ENCODE measurements around the gene ALMS1. TPM values are rescaled to one million over a fixed set of nuclear protein-coding genes. Genes with fewer than 3 reads are reported as not detected.
"Not testable (repeated sequence)": the region's sequence is repeated elsewhere in the genome, so short reads cannot be mapped to it uniquely, and the experiment has no call there.

ALMS1 gene
- polyA plus RNA-seq, 3 donors, result 0.55 to 5.2 (median 0.64) TPM

DNA sequence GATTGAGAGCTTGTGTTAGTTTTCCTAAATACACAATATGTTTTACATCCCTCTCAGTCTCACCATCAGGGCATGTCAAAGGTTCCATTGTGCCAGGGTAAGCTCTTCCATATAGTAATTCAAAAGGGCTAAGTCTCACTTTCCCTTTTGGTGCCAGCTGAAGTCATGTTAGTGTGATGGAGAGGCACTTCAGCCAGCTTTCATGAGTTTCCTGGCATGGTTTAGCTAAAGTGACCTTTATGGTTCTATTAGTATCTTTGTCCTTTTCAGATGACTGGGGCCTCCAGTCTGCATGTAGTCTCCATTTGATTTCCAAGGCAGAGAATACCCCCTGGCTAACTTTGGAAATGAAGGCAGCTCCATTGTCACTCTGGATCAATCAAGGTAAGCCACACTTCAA lies 229.4 kb downstream of the ALMS1 start:
- H3K4me1 ChIP-seq (ENCODE audit: control insufficient read depth in 1 of 2, insufficient read depth in 2 of 2, low read length in 2 of 2), result no peaks in the 10 kb centered on the region
- Mint-ChIP-seq H3K4me1 (no peaks in the 10 kb centered on the region), H3K9me3 (peaks cover 0 to 1% (median 0%) of the 10 kb centered on the region in 7 donors), H3K36me3 (no peaks in the 10 kb centered on the region), H3K4me3 (no peak overlapping the region), H3K27ac (no peak overlapping the region), H3K27me3 (ENCODE audit: low read depth in 3 of 3) (peaks cover 0 to 9% (median 2%) of the 10 kb centered on the region in 3 donors)
- no peak overlapping the region for H3K4me3 ChIP-seq (replicated peaks in 1 of 3; ENCODE audit: low read depth in 2 of 3, low read length in 3 of 3)
- H3K4me2 ChIP-seq (replicated peaks; ENCODE audit: extremely low read depth, low read length, poor library complexity, severe bottlenecking), result no peak overlapping the region
- intact Hi-C loops (cut with micrococcal nuclease), result no loop called here
- H3K79me2 ChIP-seq (ENCODE audit: insufficient read depth, low read length), result no peaks in the 10 kb centered on the region
- no peak overlapping the region for H3K9ac ChIP-seq (ENCODE audit: insufficient read depth, low read length, poor library complexity, severe bottlenecking)
- TF ChIP-seq, protein P1, sequence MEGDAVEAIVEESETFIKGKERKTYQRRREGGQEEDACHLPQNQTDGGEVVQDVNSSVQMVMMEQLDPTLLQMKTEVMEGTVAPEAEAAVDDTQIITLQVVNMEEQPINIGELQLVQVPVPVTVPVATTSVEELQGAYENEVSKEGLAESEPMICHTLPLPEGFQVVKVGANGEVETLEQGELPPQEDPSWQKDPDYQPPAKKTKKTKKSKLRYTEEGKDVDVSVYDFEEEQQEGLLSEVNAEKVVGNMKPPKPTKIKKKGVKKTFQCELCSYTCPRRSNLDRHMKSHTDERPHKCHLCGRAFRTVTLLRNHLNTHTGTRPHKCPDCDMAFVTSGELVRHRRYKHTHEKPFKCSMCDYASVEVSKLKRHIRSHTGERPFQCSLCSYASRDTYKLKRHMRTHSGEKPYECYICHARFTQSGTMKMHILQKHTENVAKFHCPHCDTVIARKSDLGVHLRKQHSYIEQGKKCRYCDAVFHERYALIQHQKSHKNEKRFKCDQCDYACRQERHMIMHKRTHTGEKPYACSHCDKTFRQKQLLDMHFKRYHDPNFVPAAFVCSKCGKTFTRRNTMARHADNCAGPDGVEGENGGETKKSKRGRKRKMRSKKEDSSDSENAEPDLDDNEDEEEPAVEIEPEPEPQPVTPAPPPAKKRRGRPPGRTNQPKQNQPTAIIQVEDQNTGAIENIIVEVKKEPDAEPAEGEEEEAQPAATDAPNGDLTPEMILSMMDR (IDR thresholded peaks at IDR 0.05), result no peak
- no peaks in the 10 kb centered on the region for H3K36me3 ChIP-seq (replicated peaks in 1 of 2; ENCODE audit: control insufficient read depth in 1 of 2, insufficient read depth in 2 of 2, low read length in 2 of 2)
- no peaks in the 10 kb centered on the region for H4K20me1 ChIP-seq (ENCODE audit: insufficient read depth, low read length)
- no peak for DNase-seq
- no peaks in the 10 kb centered on the region for H3K9me3 ChIP-seq (replicated peaks in 1 of 2; ENCODE audit: control insufficient read depth in 1 of 2, insufficient read depth in 1 of 2, low read length in 2 of 2)
- no peak overlapping the region for H2AFZ ChIP-seq (ENCODE audit: insufficient read depth, low read depth, low read length, poor library complexity, severe bottlenecking)
- H3K27ac ChIP-seq (ENCODE audit: low read depth in 1 of 2, low read length in 2 of 2), result no peak overlapping the region
- no peaks in the 10 kb centered on the region for H3K27me3 ChIP-seq (ENCODE audit: control insufficient read depth in 2 of 2, insufficient read depth in 2 of 2, low read length in 2 of 2)

DNA sequence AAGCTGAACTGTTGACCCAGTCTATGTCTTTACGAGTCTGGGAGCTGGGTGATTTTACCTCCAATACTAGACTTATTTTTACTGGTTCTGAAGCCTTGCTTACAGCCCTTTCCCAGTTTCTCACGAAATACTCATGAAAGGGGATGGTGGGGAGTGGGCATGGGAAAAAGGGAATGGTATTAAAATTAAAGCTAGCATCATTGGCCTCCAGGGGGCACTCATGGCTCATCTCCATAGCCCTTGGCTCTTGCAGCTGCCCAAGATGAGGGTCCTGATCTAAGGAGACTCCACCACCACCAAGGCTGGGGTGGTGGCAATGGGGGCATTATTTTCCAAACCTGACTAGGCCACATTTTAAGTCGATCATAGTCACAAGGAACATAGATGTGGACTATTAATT lies 234.3 kb downstream of the ALMS1 start:
- H3K36me3 Mint-ChIP-seq; H3K79me2 ChIP-seq (ENCODE audit: insufficient read depth, low read length); H3K4me1 ChIP-seq (ENCODE audit: control insufficient read depth in 1 of 2, insufficient read depth in 2 of 2, low read length in 2 of 2); H3K4me2 ChIP-seq (replicated peaks; ENCODE audit: extremely low read depth, low read length, poor library complexity, severe bottlenecking); H3K4me3 ChIP-seq (replicated peaks in 1 of 3; ENCODE audit: low read depth in 2 of 3, low read length in 3 of 3); H3K9me3 Mint-ChIP-seq; H3K4me1 Mint-ChIP-seq; H3K27ac ChIP-seq (ENCODE audit: low read depth in 1 of 2, low read length in 2 of 2); H3K9ac ChIP-seq (ENCODE audit: insufficient read depth, low read length, poor library complexity, severe bottlenecking); H3K36me3 ChIP-seq (replicated peaks in 1 of 2; ENCODE audit: control insufficient read depth in 1 of 2, insufficient read depth in 2 of 2, low read length in 2 of 2); H3K27ac Mint-ChIP-seq; H3K9me3 ChIP-seq (replicated peaks in 1 of 2; ENCODE audit: control insufficient read depth in 1 of 2, insufficient read depth in 1 of 2, low read length in 2 of 2); H2AFZ ChIP-seq (ENCODE audit: insufficient read depth, low read depth, low read length, poor library complexity, severe bottlenecking); H3K4me3 Mint-ChIP-seq; H3K27me3 Mint-ChIP-seq (ENCODE audit: low read depth in 3 of 3); DNase-seq; H3K27me3 ChIP-seq (ENCODE audit: control insufficient read depth in 2 of 2, insufficient read depth in 2 of 2, low read length in 2 of 2); H4K20me1 ChIP-seq (ENCODE audit: insufficient read depth, low read length); intact Hi-C loops (cut with micrococcal nuclease): not testable (repeated sequence)
- WGBS (ENCODE audit: insufficient coverage), result no CpG with 5 or more reads among the region's 3 CpGs
- TF ChIP-seq, protein P1 (IDR thresholded peaks at IDR 0.05), result peak; percentile 6

DNA sequence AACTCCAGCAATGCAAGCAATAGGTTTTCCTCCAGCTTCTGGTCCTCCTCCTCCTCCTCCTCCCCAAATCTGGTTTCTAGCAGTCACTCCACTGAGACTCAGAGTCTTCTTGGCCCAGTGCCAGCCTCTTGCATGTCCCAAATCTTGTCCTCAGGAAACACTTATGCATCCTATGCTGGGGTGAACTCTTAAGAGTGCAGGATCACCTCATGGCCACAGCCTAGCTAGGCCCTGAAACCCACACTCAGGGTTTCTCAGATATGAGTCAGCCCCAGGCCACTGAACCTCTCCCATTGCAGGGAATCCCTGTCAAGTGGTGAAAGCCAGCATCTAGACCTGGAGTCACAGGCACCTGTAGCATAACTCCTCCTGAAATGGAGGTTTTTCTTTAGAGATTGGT lies 238.4 kb downstream of the ALMS1 start:
- DNase-seq; H3K9me3 Mint-ChIP-seq; H3K9me3 ChIP-seq (replicated peaks in 1 of 2; ENCODE audit: control insufficient read depth in 1 of 2, insufficient read depth in 1 of 2, low read length in 2 of 2); H3K9ac ChIP-seq (ENCODE audit: insufficient read depth, low read length, poor library complexity, severe bottlenecking); H2AFZ ChIP-seq (ENCODE audit: insufficient read depth, low read depth, low read length, poor library complexity, severe bottlenecking); intact Hi-C loops (cut with micrococcal nuclease); H3K4me3 ChIP-seq (replicated peaks in 1 of 3; ENCODE audit: low read depth in 2 of 3, low read length in 3 of 3); H4K20me1 ChIP-seq (ENCODE audit: insufficient read depth, low read length); H3K4me2 ChIP-seq (replicated peaks; ENCODE audit: extremely low read depth, low read length, poor library complexity, severe bottlenecking); H3K79me2 ChIP-seq (ENCODE audit: insufficient read depth, low read length); H3K27ac Mint-ChIP-seq; H3K4me1 ChIP-seq (ENCODE audit: control insufficient read depth in 1 of 2, insufficient read depth in 2 of 2, low read length in 2 of 2); H3K27ac ChIP-seq (ENCODE audit: low read depth in 1 of 2, low read length in 2 of 2); H3K36me3 ChIP-seq (replicated peaks in 1 of 2; ENCODE audit: control insufficient read depth in 1 of 2, insufficient read depth in 2 of 2, low read length in 2 of 2); H3K27me3 Mint-ChIP-seq (ENCODE audit: low read depth in 3 of 3); H3K27me3 ChIP-seq (ENCODE audit: control insufficient read depth in 2 of 2, insufficient read depth in 2 of 2, low read length in 2 of 2); H3K36me3 Mint-ChIP-seq; H3K4me3 Mint-ChIP-seq: not testable (repeated sequence)
- H3K4me1 Mint-ChIP-seq, result peaks cover 15% of the 10 kb centered on the region

DNA sequence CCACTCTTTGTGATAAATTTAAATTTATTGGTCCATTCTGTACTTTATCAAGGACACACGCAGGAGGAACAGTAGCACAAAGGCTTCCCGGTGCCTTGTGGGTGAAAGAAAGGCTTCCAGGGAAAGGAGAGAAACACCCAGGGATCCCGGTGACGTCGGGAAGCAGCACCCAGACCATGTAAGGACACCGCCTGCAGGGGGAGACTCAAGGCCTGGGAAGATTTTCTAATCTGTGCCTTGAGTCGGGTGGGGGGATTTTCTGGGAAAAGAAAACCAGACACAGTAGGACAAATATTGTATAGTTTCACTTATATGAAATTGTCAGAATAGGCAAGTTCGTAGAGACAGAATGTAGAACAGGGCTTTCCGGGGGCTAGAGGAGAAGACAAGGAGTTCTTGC lies 239.0 kb downstream of the ALMS1 start:
- H3K4me1 ChIP-seq (ENCODE audit: control insufficient read depth in 1 of 2, insufficient read depth in 2 of 2, low read length in 2 of 2); DNase-seq; H3K27me3 ChIP-seq (ENCODE audit: control insufficient read depth in 2 of 2, insufficient read depth in 2 of 2, low read length in 2 of 2); H3K36me3 ChIP-seq (replicated peaks in 1 of 2; ENCODE audit: control insufficient read depth in 1 of 2, insufficient read depth in 2 of 2, low read length in 2 of 2); H3K9ac ChIP-seq (ENCODE audit: insufficient read depth, low read length, poor library complexity, severe bottlenecking); H3K27ac ChIP-seq (ENCODE audit: low read depth in 1 of 2, low read length in 2 of 2); H3K36me3 Mint-ChIP-seq; H2AFZ ChIP-seq (ENCODE audit: insufficient read depth, low read depth, low read length, poor library complexity, severe bottlenecking); H3K9me3 ChIP-seq (replicated peaks in 1 of 2; ENCODE audit: control insufficient read depth in 1 of 2, insufficient read depth in 1 of 2, low read length in 2 of 2); H3K4me3 Mint-ChIP-seq; H4K20me1 ChIP-seq (ENCODE audit: insufficient read depth, low read length); H3K27me3 Mint-ChIP-seq (ENCODE audit: low read depth in 3 of 3); intact Hi-C loops (cut with micrococcal nuclease); H3K79me2 ChIP-seq (ENCODE audit: insufficient read depth, low read length); H3K9me3 Mint-ChIP-seq; H3K4me3 ChIP-seq (replicated peaks in 1 of 3; ENCODE audit: low read depth in 2 of 3, low read length in 3 of 3); H3K4me2 ChIP-seq (replicated peaks; ENCODE audit: extremely low read depth, low read length, poor library complexity, severe bottlenecking); H3K27ac Mint-ChIP-seq: not testable (repeated sequence)
- WGBS (ENCODE audit: insufficient coverage), result no CpG with 5 or more reads among the region's 9 CpGs
- peaks cover 15% of the 10 kb centered on the region for H3K4me1 Mint-ChIP-seq
